Smooth muscle cell (in vitro differentiated cells): ENCODE results near the gene KLF16. TPM values are rescaled to one million over a fixed set of nuclear protein-coding genes. Genes with fewer than 3 reads are reported as not detected.
"Not testable (repeated sequence)": the region's sequence is repeated elsewhere in the genome, so short reads cannot be mapped to it uniquely, and the experiment has no call there.

Source experiments
- DNase-seq: peaks from one replicate; lab custom pipeline; 2025; ENCODE audit not compliant: unreplicated experiment; lab: John Stamatoyannopoulos, UW
- H2AFZ ChIP-seq: fragments of 200-600 bp; sonication (generic); 2 replicates; pipeline ENCODE4 v1.6.0; 2016; ENCODE audit warnings: antibody characterized with exemption, low read depth, mild to moderate bottlenecking
- H3F3A ChIP-seq: fragments of 200-600 bp; sonication (generic); 2 replicates; pipeline ENCODE4 v1.6.0; 2017; ENCODE audit warnings: antibody characterized with exemption, low read depth
- H3K27ac ChIP-seq: fragments of 200-600 bp; sonication (generic); 2 replicates; pipeline ENCODE4 v1.5.1; 2016; ENCODE audit warnings: low read depth, mild to moderate bottlenecking
- H3K27me3 ChIP-seq: fragments of 200-600 bp; sonication (generic); 2 replicates; pipeline ENCODE4 v1.6.1; 2016; ENCODE audit warnings: low read depth, mild to moderate bottlenecking
- H3K36me3 ChIP-seq: fragments of 200-600 bp; sonication (generic); 2 replicates; pipeline ENCODE4 v1.5.1; 2016; ENCODE audit warnings: low read depth
- H3K4me1 ChIP-seq: fragments of 200-600 bp; sonication (generic); 2 replicates; pipeline ENCODE4 v1.5.1; 2016; ENCODE audit warnings: low read depth
- H3K4me2 ChIP-seq: fragments of 200-600 bp; sonication (generic); 2 replicates; pipeline ENCODE4 v1.6.0; 2016; ENCODE audit warnings: mild to moderate bottlenecking
- H3K4me3 ChIP-seq: fragments of 200-600 bp; sonication (generic); 2 replicates; pipeline ENCODE4 v1.5.1; 2016; ENCODE audit warnings: mild to moderate bottlenecking
- H3K79me2 ChIP-seq: fragments of 200-600 bp; sonication (generic); 2 replicates; pipeline ENCODE4 v1.6.0; 2016; ENCODE audit warnings: low read depth, mild to moderate bottlenecking
- H3K9ac ChIP-seq: fragments of 200-600 bp; sonication (generic); 2 replicates; pipeline ENCODE4 v1.6.0; 2016; ENCODE audit warnings: low read depth
- H3K9me3 ChIP-seq: fragments of 200-600 bp; sonication (generic); replicated peaks from 2 replicates; pipeline ENCODE4 v1.5.1; 2016; ENCODE audit warnings: low read depth
- H4K20me1 ChIP-seq: fragments of 200-600 bp; sonication (generic); 2 replicates; pipeline ENCODE4 v1.6.0; 2016; ENCODE audit warnings: low read depth
- WGBS: methylation state at CpG from one replicate; pipeline ENCODE4 v1.1.7; 2016; ENCODE audit warnings: low lambda C conversion rate; 5-methylcytosine and 5-hydroxymethylcytosine counted together
- polyA plus RNA-seq: library from polyadenylated mRNA; unstranded; fragments of >200 nt; fragmentation: Nextera tagmentation; extraction: Ambion mirVana; gene quantifications from 2 replicates; pipeline ENCODE4 v1.2.1, GENCODE V29; 2016
- total RNA-seq: library from RNA; depleted of rRNA; stranded (reverse); fragments of >200 nt; gene quantifications from 2 replicates; pipeline ENCODE4 v1.2.3, GENCODE V29; 2014
- TF ChIP-seq, protein P1 (sequence below): fragments of 200-600 bp; sonication (generic); IDR thresholded peaks from 2 replicates; pipeline ENCODE4 v1.5.1; 2017; ENCODE audit warnings: borderline replicate concordance, mild to moderate bottlenecking, antibody characterized with exemption; ENCODE audit not compliant: insufficient read depth, poor library complexity, severe bottlenecking

Gene KLF16
- total and polyA plus RNA-seq, 2 experiments from 2014 or later, result 5.8 to 15.4 TPM

DNA sequence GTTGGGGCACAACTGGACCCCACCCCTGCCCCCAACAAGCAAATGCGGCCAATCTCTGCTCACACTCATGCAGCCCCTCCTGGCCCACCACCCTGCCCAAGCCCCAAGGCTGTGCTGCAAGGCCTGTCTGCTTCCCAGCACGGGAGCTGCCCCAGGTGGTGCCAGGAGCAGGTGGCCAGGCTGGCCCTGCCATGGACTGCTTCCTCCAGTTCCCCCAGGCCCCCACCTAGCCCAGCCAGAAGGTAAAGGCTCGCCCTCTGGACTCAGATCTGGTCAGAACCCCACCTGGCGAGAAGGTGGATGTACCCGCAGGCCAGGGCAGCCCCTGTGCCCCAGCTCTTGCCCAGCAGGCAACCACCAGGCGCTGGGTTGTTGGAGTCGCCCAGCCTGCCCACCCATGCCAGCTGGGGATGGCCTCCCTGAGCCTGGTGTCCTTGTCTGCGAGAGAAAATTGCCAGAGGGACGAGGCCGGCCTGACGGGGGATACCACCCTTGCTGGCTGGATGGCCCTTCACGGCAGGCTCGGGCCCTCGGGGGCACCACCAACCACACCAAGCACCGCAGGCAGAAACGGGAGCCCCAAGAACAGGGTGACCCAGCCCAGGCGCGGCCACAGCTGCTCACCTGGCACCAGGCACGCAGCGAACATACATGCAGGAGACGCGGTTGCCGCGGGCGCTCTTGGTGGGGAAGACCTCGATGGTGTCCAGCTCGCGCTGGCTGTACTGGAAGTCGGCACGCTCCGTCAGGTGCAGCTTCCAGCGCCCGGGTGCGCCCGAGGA is 17.4 kb upstream of the KLF16 start:
- Histone ChIP-seq H3K27ac (no peak overlapping the region), H3K79me2 (peaks cover 39% of the 10 kb centered on the region), H3K4me1 (no peaks in the 10 kb centered on the region), H3K27me3 (no peaks in the 10 kb centered on the region), H3K4me2 (no peak overlapping the region), H3K9me3 (no peaks in the 10 kb centered on the region), H4K20me1 (peaks cover 54% of the 10 kb centered on the region), H3K9ac (no peak overlapping the region), H2AFZ (no peak overlapping the region), H3K36me3 (no peaks in the 10 kb centered on the region), H3K4me3 (no peak overlapping the region), H3F3A (no peaks in the 10 kb centered on the region)
- DNase-seq, result no peak
- WGBS, result 96% methylated on average over 24 of the region's 35 CpGs
- TF ChIP-seq, protein P1, sequence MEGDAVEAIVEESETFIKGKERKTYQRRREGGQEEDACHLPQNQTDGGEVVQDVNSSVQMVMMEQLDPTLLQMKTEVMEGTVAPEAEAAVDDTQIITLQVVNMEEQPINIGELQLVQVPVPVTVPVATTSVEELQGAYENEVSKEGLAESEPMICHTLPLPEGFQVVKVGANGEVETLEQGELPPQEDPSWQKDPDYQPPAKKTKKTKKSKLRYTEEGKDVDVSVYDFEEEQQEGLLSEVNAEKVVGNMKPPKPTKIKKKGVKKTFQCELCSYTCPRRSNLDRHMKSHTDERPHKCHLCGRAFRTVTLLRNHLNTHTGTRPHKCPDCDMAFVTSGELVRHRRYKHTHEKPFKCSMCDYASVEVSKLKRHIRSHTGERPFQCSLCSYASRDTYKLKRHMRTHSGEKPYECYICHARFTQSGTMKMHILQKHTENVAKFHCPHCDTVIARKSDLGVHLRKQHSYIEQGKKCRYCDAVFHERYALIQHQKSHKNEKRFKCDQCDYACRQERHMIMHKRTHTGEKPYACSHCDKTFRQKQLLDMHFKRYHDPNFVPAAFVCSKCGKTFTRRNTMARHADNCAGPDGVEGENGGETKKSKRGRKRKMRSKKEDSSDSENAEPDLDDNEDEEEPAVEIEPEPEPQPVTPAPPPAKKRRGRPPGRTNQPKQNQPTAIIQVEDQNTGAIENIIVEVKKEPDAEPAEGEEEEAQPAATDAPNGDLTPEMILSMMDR, result no peak

DNA sequence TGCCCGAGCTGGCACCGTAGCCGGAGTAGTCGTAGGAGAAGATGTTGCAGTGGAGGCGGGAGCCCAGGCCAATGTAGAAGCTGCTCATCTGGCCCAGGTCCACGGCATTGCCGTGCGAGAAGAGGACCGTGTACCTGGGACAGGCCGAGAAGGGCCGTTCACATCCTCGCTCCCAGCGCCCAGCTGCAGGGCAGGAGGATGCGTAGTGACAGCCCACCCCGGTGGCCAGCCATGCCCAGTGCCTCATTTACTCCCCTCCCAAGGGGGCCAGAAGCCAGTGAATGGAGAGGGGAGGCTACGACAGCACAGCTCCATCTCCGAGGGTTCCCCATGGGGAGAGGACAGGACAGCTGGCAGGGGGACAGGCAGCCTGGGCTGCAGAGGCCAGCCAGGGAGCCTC is 16.6 kb upstream of the KLF16 start:
- not testable (repeated sequence) for H3K9me3 ChIP-seq, H3K4me2 ChIP-seq, DNase-seq, H3K4me1 ChIP-seq, H3K4me3 ChIP-seq, H2AFZ ChIP-seq, H3F3A ChIP-seq, H3K9ac ChIP-seq, H3K27me3 ChIP-seq, H3K36me3 ChIP-seq, H3K27ac ChIP-seq
- Histone ChIP-seq H3K79me2 (peaks cover 46% of the 10 kb centered on the region), H4K20me1 (peaks cover 60% of the 10 kb centered on the region)
- WGBS, result 98% methylated on average over 17 of the region's 17 CpGs

DNA sequence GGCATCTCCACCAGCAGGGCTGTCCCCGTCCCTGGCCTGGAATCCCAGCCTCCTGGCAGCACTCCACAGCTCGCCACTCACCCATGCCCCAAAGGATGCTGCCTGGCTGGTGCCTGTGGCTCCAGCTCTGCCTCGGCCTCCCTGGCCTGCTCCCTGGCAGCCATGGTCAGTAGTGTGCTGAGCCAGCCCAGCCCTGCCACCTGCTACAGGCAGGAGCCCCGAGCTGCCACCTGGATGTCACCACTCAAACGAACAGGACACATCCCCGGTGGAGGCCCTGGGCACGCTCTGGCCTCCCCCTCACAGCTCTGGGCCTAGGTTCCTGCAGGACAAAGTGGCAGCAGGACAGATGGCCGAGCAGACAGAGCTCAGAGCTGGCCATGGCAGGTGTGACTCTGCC is 15.2 kb upstream of the KLF16 start:
- not testable (repeated sequence) for H3K4me3 ChIP-seq, DNase-seq, H2AFZ ChIP-seq, H3K9me3 ChIP-seq, H3K9ac ChIP-seq, H3K27ac ChIP-seq, H3K4me2 ChIP-seq, H3K36me3 ChIP-seq, H3F3A ChIP-seq, H3K27me3 ChIP-seq
- WGBS, result 96% methylated on average over 8 of the region's 8 CpGs
- Histone ChIP-seq H3K4me1 (peaks cover 15% of the 10 kb centered on the region), H4K20me1 (peaks cover 60% of the 10 kb centered on the region), H3K79me2 (peaks cover 46% of the 10 kb centered on the region)

- peaks cover 60% of the 10 kb centered on the region for H4K20me1 ChIP-seq
- 14% methylated on average over 23 of the region's 47 CpGs for WGBS
- not testable (repeated sequence) for H3K36me3 ChIP-seq, DNase-seq, H3F3A ChIP-seq, H3K9me3 ChIP-seq, H2AFZ ChIP-seq, H3K27me3 ChIP-seq, H3K9ac ChIP-seq, H3K27ac ChIP-seq
- peak overlapping the region; percentile 63 for H3K4me2 ChIP-seq
- peaks cover 46% of the 10 kb centered on the region for H3K79me2 ChIP-seq
- peak overlapping the region; percentile 65 for H3K4me3 ChIP-seq
- peaks cover 15% of the 10 kb centered on the region for H3K4me1 ChIP-seq
Observed at GRCh38 chr19:1877280-1877660, 13.9 kb upstream of the KLF16 start.

DNA sequence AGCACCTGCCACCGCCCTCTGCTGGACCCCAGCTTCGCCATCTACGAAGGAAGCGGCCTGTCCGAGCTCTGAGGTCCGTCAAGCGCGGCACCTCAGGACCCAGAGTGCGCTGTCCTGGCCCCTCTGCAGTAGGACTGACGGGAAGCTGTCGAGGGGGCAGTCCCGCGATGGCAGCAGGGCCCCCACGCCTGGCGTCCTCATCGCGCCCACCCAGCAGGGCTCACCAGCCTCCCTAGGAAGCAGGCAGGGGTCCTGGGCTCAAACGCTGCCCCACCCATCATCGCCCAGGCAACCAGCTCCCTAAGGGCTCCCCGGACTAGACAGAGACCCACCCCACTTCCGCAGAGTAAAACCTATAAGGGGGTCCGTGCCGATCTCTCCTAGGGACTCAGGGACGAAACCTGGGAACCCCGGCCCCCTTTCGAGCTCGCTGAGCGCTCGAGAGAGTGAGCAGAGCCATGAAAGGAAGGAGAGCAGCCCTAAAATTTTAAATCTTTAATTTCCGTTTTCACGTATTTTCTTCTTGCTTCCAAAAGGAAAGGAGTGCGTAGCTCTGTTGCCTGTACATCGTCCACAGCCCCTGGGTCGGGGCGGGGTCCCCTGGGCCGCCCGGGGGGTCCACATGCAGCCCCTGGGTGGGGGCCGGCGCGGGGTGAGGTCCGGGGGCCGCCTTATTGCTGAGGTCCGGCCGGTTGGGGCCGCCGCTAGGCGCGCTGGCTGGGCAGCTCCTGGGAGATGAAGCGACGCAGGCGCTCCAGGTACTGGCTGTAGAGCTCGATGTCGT is 13.3 kb upstream of the KLF16 start:
- Histone ChIP-seq H3K4me2 (peak overlapping the region; percentile 97), H3K4me1 (peaks cover 15% of the 10 kb centered on the region), H4K20me1 (peaks cover 60% of the 10 kb centered on the region), H3K9ac (peak overlapping the region; percentile 90), H3K27ac (peak overlapping the region; percentile 88), H3K4me3 (peak overlapping the region; percentile 65), H3K79me2 (peaks cover 40% of the 10 kb centered on the region)
- H3K9me3 ChIP-seq, DNase-seq, H3K27me3 ChIP-seq, H2AFZ ChIP-seq, H3F3A ChIP-seq, H3K36me3 ChIP-seq: not testable (repeated sequence)
- WGBS, result 9% methylated on average over 47 of the region's 53 CpGs
